Gastroesophageal sphincter (tissue), 3 donors: ENCODE measurements around the gene SLC37A1.

Experiments
- POLR2A ChIP-seq, 2 donors: fragments of 450-650 bp; IDR thresholded peaks; one replicate each; pipeline ENCODE4 v1.6.1; 2017; ENCODE audit warnings: antibody characterized with exemption in 2 of 2, mild to moderate bottlenecking in 2 of 2, moderate library complexity in 1 of 2
- POLR2AphosphoS5 ChIP-seq: sonication (generic); formaldehyde crosslinking; IDR thresholded peaks from one replicate; pipeline ENCODE4 v1.6.1; 2017; ENCODE audit warnings: antibody characterized with exemption
- TF ChIP-seq, protein P1 (sequence below), 4 experiments: fragments of 200-600 bp in 2 of 4; fragments of 450-650 bp in 2 of 4; sonication (generic) in 1 of 4; IDR thresholded peaks; one replicate each; pipeline ENCODE4 v1.5.1; 2017 to 2019; ENCODE audit warnings: antibody characterized with exemption in 4 of 4, mild to moderate bottlenecking in 2 of 4, moderate library complexity in 2 of 4

DNA sequence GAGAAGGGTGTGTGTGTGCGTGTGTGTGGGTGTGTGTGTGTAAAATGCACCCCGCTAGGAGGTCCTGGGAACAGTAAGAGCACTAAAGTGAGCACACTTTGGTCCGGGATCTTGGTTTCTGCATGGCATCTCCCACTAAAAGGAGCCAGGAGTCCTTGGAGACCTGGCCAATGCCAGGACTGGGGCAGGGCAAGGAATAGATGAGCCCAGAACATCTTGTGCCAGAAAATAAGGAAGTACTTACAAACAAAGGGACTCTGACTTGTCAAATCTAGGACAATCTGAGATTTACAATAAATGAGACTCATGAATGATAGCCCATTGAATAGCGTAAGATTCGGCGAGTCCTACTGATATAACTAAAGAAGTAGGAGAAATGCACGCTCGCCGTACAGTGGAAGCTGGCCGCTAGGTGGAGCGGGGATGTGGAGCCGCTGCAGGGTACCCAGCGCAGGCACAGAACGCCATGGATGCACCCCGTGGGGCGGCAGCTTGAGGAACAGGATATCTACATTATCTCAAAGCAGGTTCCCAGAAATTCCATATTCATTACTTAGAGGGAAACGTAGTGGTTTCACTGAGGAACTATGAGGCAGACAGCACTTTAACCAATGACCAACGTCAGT, 7.1 kb downstream of the SLC37A1 start:
- TF ChIP-seq POLR2AphosphoS5 (no peak), POLR2A (IDR thresholded peaks at IDR 0.05) (no peak)
- TF ChIP-seq, protein P1, sequence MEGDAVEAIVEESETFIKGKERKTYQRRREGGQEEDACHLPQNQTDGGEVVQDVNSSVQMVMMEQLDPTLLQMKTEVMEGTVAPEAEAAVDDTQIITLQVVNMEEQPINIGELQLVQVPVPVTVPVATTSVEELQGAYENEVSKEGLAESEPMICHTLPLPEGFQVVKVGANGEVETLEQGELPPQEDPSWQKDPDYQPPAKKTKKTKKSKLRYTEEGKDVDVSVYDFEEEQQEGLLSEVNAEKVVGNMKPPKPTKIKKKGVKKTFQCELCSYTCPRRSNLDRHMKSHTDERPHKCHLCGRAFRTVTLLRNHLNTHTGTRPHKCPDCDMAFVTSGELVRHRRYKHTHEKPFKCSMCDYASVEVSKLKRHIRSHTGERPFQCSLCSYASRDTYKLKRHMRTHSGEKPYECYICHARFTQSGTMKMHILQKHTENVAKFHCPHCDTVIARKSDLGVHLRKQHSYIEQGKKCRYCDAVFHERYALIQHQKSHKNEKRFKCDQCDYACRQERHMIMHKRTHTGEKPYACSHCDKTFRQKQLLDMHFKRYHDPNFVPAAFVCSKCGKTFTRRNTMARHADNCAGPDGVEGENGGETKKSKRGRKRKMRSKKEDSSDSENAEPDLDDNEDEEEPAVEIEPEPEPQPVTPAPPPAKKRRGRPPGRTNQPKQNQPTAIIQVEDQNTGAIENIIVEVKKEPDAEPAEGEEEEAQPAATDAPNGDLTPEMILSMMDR (IDR thresholded peaks at IDR 0.05), result peak in 1 of 4 experiments; percentile 15
